HG02678 (cell line): ENCODE measurements around the gene DNAJC24.
"Not testable (repeated sequence)": the region's sequence is repeated elsewhere in the genome, so short reads cannot be mapped to it uniquely, and the experiment has no call there.

Experiments used
- ATAC-seq: cut with Tn5 transposase; IDR thresholded peaks from one replicate; pipeline ENCODE4 v1.9.1; 2021; ENCODE audit warnings: mild to moderate bottlenecking, moderate library complexity; ENCODE audit not compliant: unreplicated experiment

The DNAJC24 gene

GRCh38 chr11:31369348-31370329 is at the start of gene DNAJC24, which contains the start of gene DCDC1:
TSS of gene DNAJC24 (plus strand) at chr11:31369860. CDS start at chr11:31370749, 889 bp downstream.
TSS of gene DCDC1 (minus strand) at chr11:31369739. CDS start at chr11:31328280, 41,459 bp downstream.
- peak; percentile 98 for ATAC-seq

GRCh38 chr11:31321494-31321893 is 48.2 kb upstream of the DNAJC24 start:
- not testable (repeated sequence) for ATAC-seq

- no peak for ATAC-seq
These were observed 46.5 kb upstream of the DNAJC24 start for GRCh38 chr11:31323145-31323544.

- ATAC-seq, result no peak
These were observed 44.5 kb upstream of the DNAJC24 start for GRCh38 chr11:31325160-31325559.

- peak; percentile 81 for ATAC-seq
These were observed 43.1 kb upstream of the DNAJC24 start for GRCh38 chr11:31326470-31327148.

- ATAC-seq, result no peak
These were observed 42.2 kb upstream of the DNAJC24 start for GRCh38 chr11:31327417-31327816.

GRCh38 chr11:31328697-31329096 is 41.0 kb upstream of the DNAJC24 start:
- no peak for ATAC-seq

GRCh38 chr11:31337806-31338205 is 31.9 kb upstream of the DNAJC24 start:
- ATAC-seq, result no peak

GRCh38 chr11:31340903-31341572 is 28.6 kb upstream of the DNAJC24 start:
- peak; percentile 50 for ATAC-seq

- ATAC-seq, result no peak
These were observed 18.5 kb upstream of the DNAJC24 start for GRCh38 chr11:31351168-31351567.

GRCh38 chr11:31355131-31355530 is 14.5 kb upstream of the DNAJC24 start:
- no peak for ATAC-seq

- no peak for ATAC-seq
These were observed 13.8 kb upstream of the DNAJC24 start for GRCh38 chr11:31355817-31356216.

GRCh38 chr11:31361743-31362142 is 7.9 kb upstream of the DNAJC24 start:
- no peak for ATAC-seq

- ATAC-seq, result no peak
These were observed 2.9 kb upstream of the DNAJC24 start for GRCh38 chr11:31366795-31367194.

GRCh38 chr11:31375879-31376278 is 6.2 kb downstream of the DNAJC24 start:
- ATAC-seq, result no peak

- ATAC-seq, result no peak
These were observed 13.5 kb downstream of the DNAJC24 start for GRCh38 chr11:31383116-31383515.

- ATAC-seq, result no peak
These were observed 17.7 kb downstream of the DNAJC24 start for GRCh38 chr11:31387379-31387778.

- peak; percentile 54 for ATAC-seq
These were observed 27.7 kb downstream of the DNAJC24 start for GRCh38 chr11:31397239-31397834.

GRCh38 chr11:31404614-31405013 is 35.0 kb downstream of the DNAJC24 start:
- no peak for ATAC-seq

GRCh38 chr11:31408201-31408600 is 38.5 kb downstream of the DNAJC24 start:
- ATAC-seq, result no peak

- ATAC-seq, result no peak
These were observed 43.3 kb downstream of the DNAJC24 start for GRCh38 chr11:31412946-31413345.
